KMS-11 (cell line): ENCODE measurements around the gene NBEA.

Experiments used
- H2AFZ ChIP-seq: fragments of 200-600 bp; sonication (generic); 2 replicates; pipeline ENCODE4 v1.6.1; 2016; ENCODE audit warnings: antibody characterized with exemption, mixed run types, low read depth
- H3K27ac ChIP-seq: fragments of 200-600 bp; sonication (generic); 2 replicates; pipeline ENCODE4 v1.6.1; 2016; ENCODE audit warnings: mild to moderate bottlenecking, mixed run types
- H3K27me3 ChIP-seq: fragments of 200-600 bp; sonication (generic); 2 replicates; pipeline ENCODE4 v1.6.1; 2017; ENCODE audit warnings: mild to moderate bottlenecking, low read depth, mixed run types, moderate library complexity; ENCODE audit not compliant: insufficient read depth
- H3K36me3 ChIP-seq: fragments of 200-600 bp; sonication (generic); 2 replicates; pipeline ENCODE4 v1.6.1; 2017; ENCODE audit warnings: mild to moderate bottlenecking, mixed run types; ENCODE audit not compliant: insufficient read depth
- H3K4me1 ChIP-seq: fragments of 200-600 bp; sonication (generic); 2 replicates; pipeline ENCODE4 v1.6.1; 2016; ENCODE audit warnings: mild to moderate bottlenecking, low read depth, mixed run types; ENCODE audit not compliant: poor library complexity, severe bottlenecking
- H3K4me2 ChIP-seq: fragments of 200-600 bp; sonication (generic); 2 replicates; pipeline ENCODE4 v1.7.0; 2016; ENCODE audit warnings: mild to moderate bottlenecking, mixed run types
- H3K4me3 ChIP-seq: fragments of 200-600 bp; sonication (generic); IDR thresholded peaks from 2 replicates; pipeline ENCODE4 v1.6.1; 2017; ENCODE audit warnings: low read depth, low read length, mixed read lengths; ENCODE audit not compliant: insufficient read depth
- H3K79me2 ChIP-seq: fragments of 200-600 bp; sonication (generic); 2 replicates; pipeline ENCODE4 v1.6.1; 2016; ENCODE audit warnings: low read depth, mixed run types; ENCODE audit not compliant: insufficient read depth
- H3K9ac ChIP-seq: fragments of 200-600 bp; sonication (generic); 2 replicates; pipeline ENCODE4 v1.6.1; 2016; ENCODE audit warnings: mild to moderate bottlenecking, mixed run types
- H4K20me1 ChIP-seq: fragments of 200-600 bp; sonication (generic); 2 replicates; pipeline ENCODE4 v1.6.1; 2016; ENCODE audit warnings: mild to moderate bottlenecking, mixed run types; ENCODE audit not compliant: insufficient read depth
- CTCF ChIP-seq: fragments of 200-600 bp; sonication (generic); conservative IDR thresholded peaks from 2 replicates; pipeline ENCODE4 v1.6.1; 2017; ENCODE audit warnings: low read depth, mild to moderate bottlenecking, antibody characterized with exemption, low read length, moderate library complexity, mixed read lengths

Gene NBEA

DNA sequence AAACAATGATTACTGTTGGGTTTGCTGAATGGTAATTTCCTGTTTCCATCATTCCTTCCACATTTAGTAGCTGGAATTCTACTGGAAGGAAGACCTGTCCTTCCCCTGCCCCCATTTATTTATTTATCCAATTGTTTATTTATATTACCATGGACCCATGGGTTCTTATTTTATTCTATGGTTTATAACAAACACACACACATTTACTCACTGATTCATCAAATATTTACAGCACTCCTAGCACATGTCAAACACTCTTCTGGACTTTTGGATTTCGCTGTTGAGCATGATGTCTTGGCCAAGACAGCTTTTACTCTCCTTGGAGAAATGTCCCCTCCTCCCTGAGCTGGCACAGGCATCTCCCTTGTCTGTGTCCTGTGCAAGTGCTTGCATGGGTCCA, 762.3 kb downstream of the NBEA start:
- no peaks in the 10 kb centered on the region for H3K4me1 ChIP-seq
- H2AFZ ChIP-seq = no peak overlapping the region
- H3K9ac ChIP-seq = no peak overlapping the region
- H3K27me3 ChIP-seq = no peaks in the 10 kb centered on the region
- TF ChIP-seq CTCF = no peak
- H3K36me3 ChIP-seq = no peaks in the 10 kb centered on the region
- H3K79me2 ChIP-seq = no peaks in the 10 kb centered on the region
- H3K4me2 ChIP-seq = no peak overlapping the region
- no peak overlapping the region for H3K4me3 ChIP-seq
- H4K20me1 ChIP-seq = no peaks in the 10 kb centered on the region
- H3K27ac ChIP-seq = no peak overlapping the region

- Histone ChIP-seq H3K4me1 (no peaks in the 10 kb centered on the region), H4K20me1 (no peaks in the 10 kb centered on the region)
- TF ChIP-seq CTCF = no peak
Measured at GRCh38 chr13:35706281-35706680, 764.2 kb downstream of the NBEA start.

GRCh38 chr13:35706721-35707120, 764.7 kb downstream of the NBEA start:
- no peak overlapping the region for H3K4me2 ChIP-seq
- no peak overlapping the region for H2AFZ ChIP-seq
- no peaks in the 10 kb centered on the region for H3K79me2 ChIP-seq
- no peaks in the 10 kb centered on the region for H3K4me1 ChIP-seq
- no peaks in the 10 kb centered on the region for H3K36me3 ChIP-seq
- no peaks in the 10 kb centered on the region for H4K20me1 ChIP-seq
- H3K4me3 ChIP-seq = no peak overlapping the region
- no peak overlapping the region for H3K27ac ChIP-seq
- no peak for TF ChIP-seq CTCF
- H3K9ac ChIP-seq = no peak overlapping the region
- H3K27me3 ChIP-seq = no peaks in the 10 kb centered on the region

More at GRCh38 chr13:35706281-35706680, 764.2 kb downstream of the NBEA start:
- no peaks in the 10 kb centered on the region for H3K27me3 ChIP-seq
- no peaks in the 10 kb centered on the region for H3K79me2 ChIP-seq
- no peak overlapping the region for H3K9ac ChIP-seq
- H3K27ac ChIP-seq = no peak overlapping the region
- H3K36me3 ChIP-seq = no peaks in the 10 kb centered on the region
- no peak overlapping the region for H2AFZ ChIP-seq
- no peak overlapping the region for H3K4me2 ChIP-seq
- no peak overlapping the region for H3K4me3 ChIP-seq

DNA sequence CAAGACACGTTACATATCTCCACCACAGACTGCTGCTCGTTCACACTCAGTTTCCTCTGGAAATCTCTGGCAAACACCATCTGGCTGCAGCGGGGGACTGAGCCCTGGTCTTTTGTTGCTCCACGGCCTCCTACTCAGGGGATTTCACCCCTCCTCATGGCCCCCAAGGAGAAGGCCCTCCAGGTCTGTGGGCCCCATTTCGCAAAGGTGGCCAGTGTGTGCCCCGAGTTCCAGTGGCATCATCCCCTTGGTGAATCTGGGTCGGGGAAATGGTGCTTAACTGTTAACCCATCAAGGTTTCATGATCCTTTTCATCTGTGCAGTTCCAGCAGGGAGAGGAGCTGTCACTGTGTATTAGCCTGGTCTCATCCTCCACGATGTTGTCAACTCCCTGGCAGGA, 769.8 kb downstream of the NBEA start:
- Histone ChIP-seq H4K20me1 (no peaks in the 10 kb centered on the region), H3K9ac (no peak overlapping the region), H3K79me2 (no peaks in the 10 kb centered on the region), H3K4me1 (no peaks in the 10 kb centered on the region), H3K27ac (no peak overlapping the region), H2AFZ (no peak overlapping the region), H3K36me3 (no peaks in the 10 kb centered on the region), H3K4me2 (no peak overlapping the region), H3K4me3 (no peak overlapping the region), H3K27me3 (no peaks in the 10 kb centered on the region)
- no peak for TF ChIP-seq CTCF
